Hematopoietic multipotent progenitor cell (in vitro differentiated cells): Measurements from ENCODE around the gene CTU2. TPM values are rescaled to one million over a fixed set of nuclear protein-coding genes. Genes with fewer than 3 reads are reported as not detected.

Experiments
- DNase-seq, 3 donors: peaks; one replicate each; pipeline ENCODE4 v3.0.0-alpha.2; 2011 to 2015; ENCODE audit warnings: low read depth in 2 of 3, low spot score in 2 of 3
- total RNA-seq: library from RNA; depleted of rRNA; stranded (reverse); fragments of >200 nt; gene quantifications from one replicate; pipeline ENCODE4 v1.2.3, GENCODE V29; 2012

Gene CTU2
- total RNA-seq, 1 donor: 7.5 TPM

DNA sequence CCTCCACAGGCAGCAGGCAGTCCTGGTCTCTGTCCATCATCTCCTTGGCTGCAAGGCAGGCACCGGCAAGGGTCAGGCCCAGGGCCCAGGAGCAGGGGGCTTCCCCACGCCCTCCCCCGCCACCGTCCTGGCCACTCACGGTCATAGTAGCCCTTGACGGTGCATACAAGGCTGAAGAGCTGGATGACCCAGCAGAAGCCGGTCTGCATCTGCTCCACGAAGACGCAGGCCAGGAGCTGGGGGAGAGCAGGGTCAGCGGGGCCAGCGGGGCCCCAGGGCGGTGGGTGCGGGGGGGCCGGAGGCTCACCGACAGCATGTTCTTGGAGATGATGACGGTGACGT lies 20.1 kb downstream of the CTU2 start:
- no peak for DNase-seq

DNA sequence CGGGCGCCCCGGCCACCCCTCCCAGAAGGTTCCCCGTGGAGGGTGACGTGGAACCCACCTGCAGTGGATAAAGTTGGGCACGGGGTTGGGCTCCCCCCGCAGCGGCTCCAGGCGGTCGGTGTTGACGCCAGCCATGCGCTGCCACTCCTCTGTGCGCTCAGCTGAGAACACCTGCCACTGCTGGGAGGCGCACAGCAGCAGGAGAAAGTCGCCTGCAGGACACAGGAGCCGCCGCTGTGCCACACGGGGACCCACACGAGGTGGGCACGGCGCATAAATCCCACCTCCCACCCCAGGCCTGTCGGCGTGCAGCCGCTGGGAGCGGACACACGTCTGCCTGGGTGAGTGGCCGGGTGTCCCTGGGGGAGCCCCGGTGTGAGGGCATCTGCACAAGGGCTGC lies 20.7 kb downstream of the CTU2 start:
- no peak for DNase-seq

DNA sequence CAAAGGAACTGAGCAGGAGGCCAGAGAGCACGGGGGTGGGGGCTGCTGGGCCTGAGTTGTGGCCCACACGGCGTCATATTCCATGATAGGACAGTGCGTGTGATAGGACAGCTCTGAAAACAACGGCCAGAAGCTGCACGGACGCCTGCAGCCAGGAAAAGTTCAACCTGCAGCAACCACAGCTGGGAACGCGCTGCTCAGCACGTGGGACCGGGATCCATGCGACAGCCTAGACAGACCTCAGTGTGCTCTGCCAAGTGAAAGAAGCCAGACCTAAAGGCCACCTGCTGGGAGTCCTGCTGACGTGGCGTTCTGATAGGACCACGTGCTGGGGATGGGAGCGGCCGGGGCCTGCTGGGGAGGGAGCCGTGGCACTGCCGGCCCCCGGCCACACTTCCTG lies 21.6 kb downstream of the CTU2 start:
- no peak for DNase-seq

DNA sequence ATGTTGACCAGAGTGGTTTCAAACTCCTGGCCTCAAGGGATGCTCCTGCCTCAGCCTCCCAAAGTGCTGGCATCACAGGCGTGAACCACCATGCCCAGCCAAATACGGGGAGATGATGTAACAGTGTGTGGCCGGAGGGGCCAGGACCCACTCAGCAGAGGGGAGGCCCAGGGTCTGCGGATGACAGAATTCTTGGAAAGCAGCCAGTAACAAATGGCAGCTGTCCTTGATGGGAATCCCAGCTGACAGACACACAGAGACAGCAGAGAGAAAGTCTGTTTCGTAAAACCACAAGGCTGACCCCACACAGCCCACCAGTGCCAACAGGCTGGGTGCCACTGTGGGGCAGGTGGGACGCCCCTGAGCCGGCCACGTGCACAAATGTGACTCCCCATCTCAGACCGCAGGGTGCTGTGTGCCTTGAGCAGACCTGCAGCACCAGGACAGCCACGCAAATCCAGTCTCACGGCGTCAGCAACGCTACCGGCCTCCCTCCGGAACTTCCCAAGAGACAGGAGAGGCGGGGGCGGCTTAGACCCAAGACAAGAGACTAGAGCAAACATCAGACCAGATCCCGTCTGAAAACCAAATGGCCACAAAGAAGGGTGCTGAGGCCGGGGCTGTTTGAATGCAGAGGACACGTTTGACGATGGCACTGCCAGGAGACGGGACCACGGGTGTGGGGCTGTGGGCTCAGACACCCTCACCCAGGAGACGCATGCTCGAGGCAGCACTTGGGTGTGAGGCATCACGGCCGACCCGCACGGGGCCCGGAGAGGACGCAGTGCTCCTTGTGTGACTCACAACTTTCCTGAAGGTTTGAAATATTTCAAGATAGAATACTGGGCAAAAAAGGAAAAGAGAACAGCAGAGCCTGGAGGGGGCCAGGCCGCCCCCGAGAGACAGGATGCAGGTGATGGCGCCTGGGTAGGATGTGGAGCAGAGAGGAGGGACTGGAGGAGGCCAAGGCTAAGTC lies 24.6 kb downstream of the CTU2 start:
- no peak for DNase-seq

DNA sequence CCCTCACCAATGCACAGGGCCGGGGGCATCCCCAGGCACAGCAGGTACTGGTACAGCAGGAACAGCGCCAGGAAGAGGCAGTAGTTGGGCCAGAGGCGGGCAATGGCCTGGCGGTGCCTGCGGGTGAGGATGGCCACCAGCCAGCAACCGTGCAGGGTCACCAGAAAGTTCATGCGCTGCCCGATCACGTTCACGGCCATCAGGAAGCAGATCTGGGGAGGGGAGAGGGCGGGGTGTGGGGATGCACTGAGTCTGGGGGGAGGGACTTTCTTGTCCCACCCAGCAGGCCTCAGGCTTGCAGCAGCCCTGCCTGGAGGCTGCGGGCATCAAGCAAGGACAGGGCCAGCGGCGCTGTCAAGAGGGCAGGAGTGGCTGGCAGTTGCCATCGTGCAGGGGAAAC lies 25.4 kb downstream of the CTU2 start:
- no peak for DNase-seq

DNA sequence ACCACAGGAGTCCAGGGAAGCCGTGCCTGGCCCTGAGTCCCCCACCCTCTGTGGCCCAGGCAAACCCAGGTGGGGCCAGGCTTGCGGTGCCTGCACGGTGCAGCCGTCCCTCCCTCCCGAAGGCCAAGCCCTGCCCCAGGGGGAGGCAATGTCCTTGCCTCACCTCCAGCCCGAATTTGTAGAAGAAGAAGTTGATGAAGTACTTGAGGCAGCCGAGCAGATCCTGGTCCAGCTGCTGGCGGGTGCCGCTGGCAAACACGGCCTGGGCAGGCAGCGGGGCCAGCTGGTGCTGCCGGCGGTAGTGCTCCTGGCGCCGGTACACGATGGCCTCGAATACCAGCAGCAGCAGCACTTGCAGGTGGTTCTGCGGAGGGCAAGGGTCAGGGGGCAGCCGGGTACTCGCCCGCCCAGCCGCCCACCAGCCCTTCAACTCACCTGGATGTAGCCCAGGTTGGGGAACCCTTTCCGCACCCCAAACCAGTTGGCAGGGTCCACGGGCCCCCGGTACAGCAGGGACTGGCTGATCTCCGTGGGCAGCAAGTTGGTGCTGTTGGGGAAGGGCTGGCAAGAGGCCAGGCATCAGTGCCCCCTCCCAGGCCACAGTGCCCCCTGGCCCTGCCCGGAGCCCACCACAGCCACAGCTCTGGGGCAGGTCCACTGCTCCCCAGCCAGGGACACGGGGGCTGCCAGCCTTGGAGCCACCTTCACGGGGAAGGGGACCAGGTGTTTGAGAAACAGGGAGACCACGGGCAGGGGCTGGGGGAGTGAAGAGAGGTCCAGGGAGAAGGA lies 26.1 kb downstream of the CTU2 start:
- DNase-seq: no peak

DNA sequence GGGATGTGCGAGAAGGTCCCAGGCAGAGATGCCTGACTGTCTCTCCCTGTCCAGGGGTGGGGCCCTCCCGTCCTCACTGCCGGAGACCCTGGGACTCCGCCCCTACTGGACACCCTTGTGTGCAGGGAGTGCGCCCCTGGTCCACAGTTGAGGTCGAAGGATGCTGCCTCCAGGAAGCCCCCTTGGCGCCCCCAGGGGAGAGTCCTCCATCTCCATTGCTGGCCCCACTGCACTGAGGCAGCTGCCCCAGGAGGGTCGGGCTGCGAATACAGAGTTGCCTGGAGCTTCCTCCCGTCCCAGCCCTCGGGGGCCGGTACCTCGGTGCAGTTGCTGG lies 26.6 kb downstream of the CTU2 start:
- DNase-seq: no peak

DNA sequence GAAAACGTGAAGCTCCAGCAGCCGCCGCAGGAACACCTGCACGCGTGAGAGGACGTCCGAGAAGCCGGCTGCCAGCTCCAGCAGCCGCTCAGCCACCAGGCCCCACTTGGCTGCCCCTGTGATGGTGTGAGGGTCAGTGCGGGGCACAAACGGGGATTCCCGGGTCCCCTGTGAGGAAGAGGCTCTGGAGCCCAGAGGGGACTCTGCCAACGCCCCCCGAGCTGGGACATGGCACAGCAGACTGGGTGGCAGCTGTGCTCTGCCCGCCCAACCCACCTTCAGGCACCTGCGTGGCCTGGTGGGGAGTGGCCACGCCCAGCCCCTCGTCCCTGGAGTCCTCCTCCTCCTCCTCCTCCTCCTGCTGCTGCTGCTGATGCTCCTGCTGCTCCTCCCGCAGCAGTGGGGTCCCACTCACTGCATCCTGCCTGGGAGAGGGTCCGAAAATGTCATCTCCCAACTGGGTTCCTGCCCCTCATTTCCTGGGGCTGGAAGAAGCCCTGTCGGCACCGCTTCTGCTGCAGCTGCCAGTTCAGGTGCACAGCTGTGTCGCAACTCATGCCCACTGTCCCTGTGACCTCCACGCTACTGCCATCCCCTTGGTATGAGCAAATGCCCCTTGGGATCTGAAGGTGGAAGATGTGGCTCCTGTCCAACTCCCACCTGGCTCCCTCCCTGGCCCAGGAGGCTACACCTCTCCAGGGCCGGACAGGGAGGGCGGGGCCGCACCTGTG lies 27.5 kb downstream of the CTU2 start:
- no peak for DNase-seq

DNA sequence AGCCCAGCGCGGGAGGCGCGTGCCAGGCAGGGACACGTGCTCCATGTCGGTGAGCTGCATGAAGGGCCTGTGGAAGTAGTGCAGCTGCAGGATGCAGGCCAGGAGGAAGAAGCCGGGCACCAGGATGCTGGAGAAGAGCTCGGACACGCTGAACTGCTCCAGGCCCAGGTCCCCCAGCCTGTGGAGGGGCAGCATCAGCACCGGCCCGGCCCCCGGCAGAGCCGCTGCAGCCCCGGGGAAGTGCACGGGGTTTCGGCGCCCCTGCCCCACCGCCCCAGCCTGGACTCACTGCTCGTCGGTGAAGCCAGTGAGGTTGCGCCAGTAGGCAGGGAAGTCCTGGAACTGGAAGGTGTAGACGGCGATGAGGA lies 28.0 kb downstream of the CTU2 start:
- no peak for DNase-seq

DNA sequence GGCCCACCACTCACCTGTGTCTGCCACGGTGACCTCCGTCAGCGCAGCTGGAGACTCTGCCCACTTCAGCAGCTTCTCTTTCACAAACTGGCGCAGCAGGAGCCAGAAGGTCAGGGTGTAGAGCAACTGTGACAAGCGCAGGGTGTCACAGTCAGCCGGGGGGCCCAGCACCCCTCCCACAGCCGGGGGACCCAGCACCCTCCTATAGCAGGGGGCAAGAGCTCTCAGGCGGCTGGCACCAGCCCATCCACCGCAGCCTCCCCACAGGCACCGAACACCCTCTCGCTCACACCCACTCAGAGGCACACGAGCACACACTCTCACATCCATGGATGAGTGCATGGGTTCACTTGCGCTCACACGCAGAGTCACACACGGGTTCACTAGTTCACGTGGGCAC lies 28.8 kb downstream of the CTU2 start:
- DNase-seq: no peak

DNA sequence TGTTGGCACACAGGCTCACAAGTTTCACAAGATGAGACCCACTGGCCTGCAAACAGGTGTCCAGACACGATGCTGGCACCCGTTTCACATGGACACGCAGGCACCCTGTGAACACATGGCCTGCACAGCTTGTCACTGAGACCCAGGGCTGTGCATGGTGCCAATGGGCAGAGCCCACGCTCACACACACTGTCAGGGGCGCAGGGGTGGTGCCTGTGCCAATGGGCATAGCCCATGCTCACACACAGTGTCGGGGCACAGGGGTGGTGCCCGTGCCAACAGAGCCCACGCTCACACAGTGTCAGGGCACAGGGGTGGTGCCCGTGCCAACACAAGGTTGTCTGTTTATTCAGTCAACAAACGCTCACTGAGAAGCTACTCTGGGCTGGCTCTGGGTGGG lies 29.3 kb downstream of the CTU2 start:
- no peak for DNase-seq

DNA sequence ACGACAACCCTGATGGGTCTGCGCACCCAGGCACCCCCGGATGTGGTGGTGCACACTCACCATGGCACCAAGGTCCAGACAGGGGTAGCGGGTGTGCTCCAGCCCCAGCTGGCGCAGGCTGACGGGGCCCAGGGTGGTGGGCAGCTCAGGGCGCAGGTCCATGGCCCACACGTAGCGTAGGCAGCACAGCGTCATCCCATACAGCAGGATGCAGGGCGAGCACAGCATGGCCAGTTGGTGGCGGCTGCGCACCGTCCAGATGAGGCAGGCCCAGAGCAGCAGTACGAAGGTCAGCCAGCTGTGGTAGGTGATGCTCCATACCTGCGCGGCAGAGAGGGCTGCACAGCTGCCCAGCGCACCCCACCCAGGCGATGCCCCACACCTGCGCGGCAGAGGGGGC lies 29.8 kb downstream of the CTU2 start:
- DNase-seq: no peak

DNA sequence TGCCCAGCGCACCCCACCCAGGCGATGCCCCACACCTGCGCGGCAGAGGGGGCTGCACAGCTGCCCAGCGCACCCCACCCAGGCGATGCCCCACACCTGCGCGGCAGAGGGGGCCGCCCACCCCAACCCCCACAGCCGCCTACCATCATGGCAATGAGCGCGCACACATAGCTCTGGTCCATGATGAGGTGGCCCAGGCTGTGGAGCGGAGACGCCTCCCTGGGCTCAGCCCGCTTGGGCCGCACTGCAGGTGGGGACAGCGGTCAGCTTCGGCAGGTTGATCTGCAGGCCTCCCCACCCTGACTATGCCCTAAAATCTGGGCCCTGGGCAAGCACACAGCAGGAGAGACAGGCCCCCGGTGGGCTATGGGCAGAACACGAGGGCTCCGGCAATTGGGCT lies 30.2 kb downstream of the CTU2 start:
- no peak for DNase-seq

DNA sequence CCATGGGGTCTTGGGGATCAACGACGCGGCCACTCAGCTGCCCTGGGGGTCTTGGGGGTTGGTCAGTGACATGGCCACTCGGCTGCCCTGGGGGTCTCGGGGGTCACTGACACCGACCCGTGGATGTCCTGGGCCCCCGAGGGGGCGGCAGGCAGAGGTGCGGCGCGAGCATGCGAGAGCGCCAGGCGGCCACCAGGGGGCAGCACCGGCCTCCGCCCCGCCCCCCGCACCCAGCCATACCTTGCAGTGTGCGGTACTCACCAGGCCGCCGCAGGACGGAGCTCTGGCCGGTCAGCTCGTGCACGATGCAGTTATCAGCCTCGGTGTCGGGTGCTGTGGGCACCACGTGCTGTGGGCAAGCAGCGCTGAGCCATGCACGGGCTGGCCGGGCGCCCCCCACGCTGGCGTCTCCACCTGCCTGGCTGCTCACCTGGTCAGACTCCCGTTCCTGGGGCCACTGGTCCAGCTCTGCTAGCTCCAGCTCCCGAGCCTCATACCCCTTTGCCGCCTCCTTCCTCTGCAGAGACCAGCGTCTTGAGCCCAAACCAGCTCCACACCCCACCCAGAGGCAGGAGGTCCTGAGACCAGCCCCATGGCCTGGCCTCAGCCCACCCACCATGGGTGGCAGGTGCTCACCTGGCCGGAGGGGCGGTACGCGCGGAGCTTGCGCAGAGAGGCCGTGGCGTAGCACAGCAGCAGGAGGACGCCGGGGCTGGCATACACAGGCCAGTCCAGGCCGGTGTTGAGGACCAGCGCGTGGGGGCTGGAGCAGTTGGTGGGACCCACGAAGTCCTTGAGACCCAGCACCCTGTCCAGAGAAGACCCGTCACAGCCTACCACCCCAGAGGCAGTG lies 31.2 kb downstream of the CTU2 start:
- DNase-seq: peak; percentile 68 to 84 (median 70)

DNA sequence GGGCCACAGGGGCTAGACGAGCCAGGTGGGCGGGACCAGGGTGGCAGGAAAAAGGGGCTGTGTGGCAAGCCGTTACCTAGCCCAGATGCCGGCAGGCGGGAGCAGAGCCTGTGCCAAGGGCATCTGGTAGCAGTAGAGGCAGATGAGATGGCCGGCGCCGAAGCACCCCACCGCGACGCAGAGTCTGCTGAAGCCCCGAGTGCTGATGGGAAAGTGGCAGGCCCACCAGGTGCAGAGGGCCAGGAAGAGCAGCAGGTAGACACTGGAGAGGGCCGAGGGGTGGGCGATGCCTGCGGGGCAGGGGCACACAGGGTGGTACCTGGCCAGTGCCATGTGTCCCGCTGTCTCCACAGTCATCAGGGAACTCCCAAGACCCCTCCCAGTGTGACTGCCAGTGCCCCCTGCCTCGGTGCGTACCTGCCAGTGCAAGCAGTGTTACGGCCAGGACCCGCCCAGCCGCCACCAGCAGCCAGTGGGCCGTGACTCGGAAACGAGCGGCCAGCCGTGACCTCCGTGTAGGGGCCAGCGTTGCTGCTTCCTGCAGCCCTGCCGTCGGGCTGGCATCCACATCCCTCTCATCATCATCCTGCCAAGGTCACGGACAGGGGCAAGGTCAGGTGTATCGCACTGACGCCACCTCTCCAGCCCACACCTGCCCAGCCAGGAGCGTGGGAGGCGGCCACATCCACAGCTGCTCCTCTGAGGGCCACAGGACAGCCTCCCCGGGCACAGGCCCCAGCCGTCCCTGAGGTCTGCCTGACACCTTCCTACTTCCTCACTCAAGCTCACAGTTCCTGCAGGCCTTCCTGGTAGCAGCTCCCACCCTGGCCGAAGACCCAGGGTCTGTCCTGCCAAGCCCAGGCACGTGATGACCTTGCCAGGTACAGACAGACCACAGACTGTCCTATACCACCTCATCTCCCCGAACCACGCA lies 32.1 kb downstream of the CTU2 start:
- DNase-seq: no peak

DNA sequence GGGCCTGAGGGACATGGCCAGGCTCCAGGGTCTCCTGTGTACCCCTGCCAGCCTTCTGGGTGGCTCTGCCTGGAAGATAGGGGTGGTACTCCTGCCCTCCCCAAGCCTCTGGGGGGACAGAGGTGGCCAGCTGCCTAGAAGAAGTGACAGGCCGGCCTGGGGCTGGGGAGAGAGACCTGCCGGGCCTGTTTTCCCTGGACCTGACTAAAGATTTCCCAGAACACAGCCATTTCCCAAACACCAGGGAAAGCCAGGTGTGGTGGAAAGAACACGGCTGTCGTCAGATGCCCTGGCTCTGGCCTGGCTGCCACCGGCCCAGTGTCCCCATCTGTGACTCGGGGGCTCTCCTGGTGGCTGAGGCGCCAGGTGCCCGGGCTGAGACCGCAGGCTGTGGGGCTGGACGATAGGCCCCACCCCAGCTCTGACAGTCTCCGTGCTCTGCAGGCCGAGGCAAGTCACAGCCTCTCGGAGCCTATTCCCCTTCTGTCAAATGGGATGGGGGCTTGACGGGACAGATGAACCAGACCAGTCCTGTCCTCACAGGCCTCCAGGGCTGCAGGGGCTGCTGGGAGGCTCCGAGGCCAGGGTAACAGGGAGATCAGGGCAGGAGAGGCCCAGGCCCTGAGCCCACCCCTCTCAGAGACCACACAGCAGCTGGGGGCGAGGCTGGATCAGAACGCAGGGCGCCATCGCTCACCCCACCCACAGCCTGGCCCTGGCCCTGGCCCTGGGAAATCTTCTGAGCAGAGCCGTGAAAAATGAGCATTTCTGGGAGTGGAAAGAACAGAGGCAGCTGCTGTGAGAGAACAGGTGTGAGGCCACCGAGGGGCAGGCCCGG lies 33.1 kb downstream of the CTU2 start:
- no peak for DNase-seq

DNA sequence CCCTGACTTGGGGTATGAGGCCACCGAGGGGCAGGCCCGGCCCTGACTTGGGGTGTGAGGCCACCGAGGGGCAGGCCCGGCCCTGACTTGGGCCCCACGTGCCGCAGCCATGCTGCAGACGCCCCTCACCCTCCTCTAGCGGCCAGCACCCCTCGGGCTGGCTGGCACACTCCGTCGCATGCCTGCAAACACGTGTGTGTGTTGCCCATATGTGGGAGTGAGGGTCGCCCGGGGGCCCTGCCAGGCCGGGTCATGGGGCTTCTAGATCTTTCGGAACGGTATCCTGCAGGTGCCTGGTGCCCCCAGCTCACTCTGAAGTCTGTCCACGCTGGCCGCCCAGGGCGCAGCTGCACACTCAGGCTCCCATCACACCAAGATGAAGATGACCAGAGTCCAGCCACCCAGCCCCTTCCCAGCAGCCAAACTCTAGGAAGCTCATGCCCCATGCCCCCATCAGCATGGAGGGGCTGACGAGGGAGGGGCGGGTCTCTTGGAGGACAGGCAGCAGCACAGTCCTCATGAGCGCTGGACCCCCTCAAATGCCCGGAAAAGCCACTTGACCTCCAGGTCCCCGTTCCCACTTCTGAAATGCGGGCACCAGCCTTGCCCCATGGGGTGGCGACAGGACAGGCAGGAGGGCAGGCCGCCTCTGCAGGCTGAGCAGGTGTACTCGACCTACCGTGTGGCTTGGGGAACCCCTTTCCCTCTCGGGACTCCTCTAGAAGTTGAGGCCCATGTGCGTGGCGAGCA lies 33.8 kb downstream of the CTU2 start:
- DNase-seq: no peak

DNA sequence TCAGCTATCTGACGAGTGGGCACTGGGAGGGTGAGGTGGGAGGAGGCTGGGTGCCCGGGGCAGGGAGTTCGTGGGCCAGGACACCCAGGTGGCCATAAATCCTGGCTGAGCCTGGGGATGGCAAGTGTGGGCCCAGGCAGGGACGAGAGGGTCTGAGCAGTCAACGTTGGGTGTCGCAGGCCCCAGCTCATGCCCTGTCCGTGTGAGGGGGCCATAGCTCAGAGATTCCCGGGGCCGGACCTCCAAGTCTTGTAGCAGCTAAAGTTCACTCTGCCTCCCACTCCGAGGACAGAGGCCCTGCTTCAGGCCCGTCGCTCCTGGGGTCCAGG lies 34.4 kb downstream of the CTU2 start:
- DNase-seq: no peak
